B cell (primary cell): ENCODE measurements around the gene SRP14. TPM values are rescaled to one million over a fixed set of nuclear protein-coding genes. Genes with fewer than 3 reads are reported as not detected.

Source experiments
- ATAC-seq: fragments of 200-7000 bp; cut with Tn5 transposase; one replicate; pipeline ENCODE4 v1.10.0; 2021; ENCODE audit warnings: low read depth, mild to moderate bottlenecking, moderate number of reproducible peaks, moderate library complexity
- CTCF ChIA-PET: fragments of 350-600 bp; sonication (Branson Sonifier 250); formaldehyde crosslinking; loops from one replicate; lab custom pipeline; 2021; ENCODE audit warnings: antibody characterized with exemption, inconsistent platforms; lab: Charles Lee
- POLR2A ChIA-PET: fragments of 350-600 bp; sonication (Branson Sonifier 250); formaldehyde crosslinking; loops from one replicate; lab custom pipeline; 2021; ENCODE audit warnings: antibody characterized with exemption; lab: Charles Lee
- DNase-seq: peaks from one replicate; pipeline ENCODE4 v3.0.0; 2013
- H2AFZ ChIP-seq: 2 replicates; pipeline ENCODE4 v1.6.1; 2012; ENCODE audit warnings: mild to moderate bottlenecking, low read depth, low read length; ENCODE audit not compliant: insufficient read depth, poor library complexity, severe bottlenecking
- H3K27ac ChIP-seq, 2 donors: 1 replicate in 1 of 2; 2 replicates in 1 of 2; pipeline ENCODE4 v1.5.1; 2012 to 2013; ENCODE audit warnings: low read length in 2 of 2, mild to moderate bottlenecking in 2 of 2, moderate library complexity in 1 of 2
- H3K27me3 ChIP-seq, 4 experiments: fragments of 200-600 bp in 1 of 4; sonication (generic) in 1 of 4; replicated peaks in 1 of 4; 1 replicate in 2 of 4; 2 replicates in 2 of 4; pipeline versions ENCODE4 v1.6.1 to v1.7.0; 2013 to 2016; ENCODE audit warnings: low read length in 3 of 4, mild to moderate bottlenecking in 2 of 4, mixed read lengths in 1 of 4, moderate library complexity in 1 of 4; ENCODE audit not compliant: insufficient read depth in 4 of 4, control insufficient read depth in 3 of 4; ENCODE audit errors: control extremely low read depth in 1 of 4
- H3K36me3 ChIP-seq, 2 experiments: replicated peaks in 1 of 2; 1 replicate in 1 of 2; 2 replicates in 1 of 2; pipeline versions ENCODE4 v1.6.1 to v1.7.1; 2013; ENCODE audit warnings: low read length in 1 of 2; ENCODE audit not compliant: insufficient read depth in 2 of 2, control insufficient read depth in 1 of 2; ENCODE audit errors: control extremely low read depth in 1 of 2, extremely low read depth in 1 of 2
- H3K4me1 ChIP-seq, 2 donors: fragments of 200-600 bp in 1 of 2; sonication (generic) in 1 of 2; 1 replicate in 1 of 2; 2 replicates in 1 of 2; pipeline versions ENCODE4 v1.5.1 to v1.6.1; 2013 to 2017; ENCODE audit warnings: low read length in 2 of 2; ENCODE audit not compliant: control insufficient read depth in 2 of 2, insufficient read depth in 2 of 2
- H3K4me2 ChIP-seq: replicated peaks from 2 replicates; pipeline ENCODE3; 2012; ENCODE audit warnings: mild to moderate bottlenecking, low read depth, low read length; ENCODE audit not compliant: poor library complexity, severe bottlenecking
- H3K4me3 ChIP-seq, 5 experiments: fragments of 200-600 bp in 1 of 5; sonication (generic) in 1 of 5; 1 replicate in 3 of 5; 2 replicates in 2 of 5; pipeline versions ENCODE4 v1.5.1 to v1.7.0; 2011 to 2016; ENCODE audit warnings: low read length in 4 of 5, mild to moderate bottlenecking in 4 of 5, low read depth in 2 of 5, control low read depth in 1 of 5, moderate library complexity in 1 of 5; ENCODE audit not compliant: insufficient read depth in 1 of 5; ENCODE audit errors: control extremely low read depth in 1 of 5, extremely low read depth in 1 of 5
- H3K79me2 ChIP-seq: fragments of 200-600 bp; sonication (generic); one replicate; pipeline ENCODE4 v1.6.0; 2016; ENCODE audit warnings: low read length; ENCODE audit not compliant: control insufficient read depth, insufficient read depth
- H3K9ac ChIP-seq: fragments of 200-600 bp; sonication (generic); 2 replicates; pipeline ENCODE4 v1.6.1; 2017; ENCODE audit warnings: mild to moderate bottlenecking, low read length, moderate library complexity
- H3K9me3 ChIP-seq, 3 donors: one replicate each; pipeline versions ENCODE4 v1.6.1 to v1.7.1; 2013; ENCODE audit warnings: low read length in 2 of 3; ENCODE audit not compliant: control insufficient read depth in 2 of 3, insufficient read depth in 1 of 3; ENCODE audit errors: control extremely low read depth in 1 of 3
- H4K20me1 ChIP-seq: 2 replicates; pipeline ENCODE4 v1.6.0; 2012; ENCODE audit warnings: mild to moderate bottlenecking, low read length; ENCODE audit not compliant: insufficient read depth, control insufficient read depth, poor library complexity, severe bottlenecking
- H3K27ac Mint-ChIP-seq: one replicate; pipeline ENCODE4 v1.8.0; 2021; ENCODE audit warnings: mixed read lengths
- H3K27me3 Mint-ChIP-seq: one replicate; pipeline ENCODE4 v1.8.0; 2021; ENCODE audit warnings: mixed read lengths
- H3K4me1 Mint-ChIP-seq: one replicate; pipeline ENCODE4 v1.8.0; 2021; ENCODE audit warnings: mixed read lengths
- H3K4me3 Mint-ChIP-seq: one replicate; pipeline ENCODE4 v1.8.0; 2021; ENCODE audit warnings: mixed read lengths
- H3K9me3 Mint-ChIP-seq: one replicate; pipeline ENCODE4 v1.8.0; 2022; ENCODE audit warnings: mixed read lengths; ENCODE audit not compliant: insufficient read depth
- EZH2 ChIP-seq: IDR thresholded peaks from 2 replicates; pipeline ENCODE4 v1.6.1; 2012; ENCODE audit warnings: borderline replicate concordance, low read depth, mild to moderate bottlenecking, moderate library complexity, low read length; ENCODE audit not compliant: insufficient read depth, poor library complexity, severe bottlenecking
- WGBS: methylation state at CpG from one replicate; pipeline ENCODE4 v1.1.5; 2013; ENCODE audit warnings: missing lambda C conversion rate; ENCODE audit not compliant: insufficient coverage; 5-methylcytosine and 5-hydroxymethylcytosine counted together
- intact Hi-C: fragments of 100-400 bp; cut with micrococcal nuclease; formaldehyde crosslinking; loops from one replicate; pipeline ENCODE4 v1.10.0; 2022
- polyA plus RNA-seq: library from polyadenylated mRNA; depleted of rRNA; stranded (reverse); fragments of >200 nt; gene quantifications from 2 replicates; pipeline ENCODE4 v1.2.3, GENCODE V29; 2012
- total RNA-seq, 2 donors: library from RNA; stranded (reverse); fragments of 120-200 nt in 1 of 2; gene quantifications; 1 replicate in 1 of 2; 2 replicates in 1 of 2; pipeline versions ENCODE4 v1.2.3 to v1.2.4, GENCODE V29; 2013 to 2022
- TF ChIP-seq, protein P1 (sequence below): fragments of 200-600 bp; IDR thresholded peaks from one replicate; pipeline ENCODE4 v1.8.0; 2022; ENCODE audit warnings: antibody characterized with exemption, mild to moderate bottlenecking

SRP14 gene
- total and polyA plus RNA-seq, 2 donors (not counting 1 experiment from before 2014, with no cell fraction given): 120 to 131 TPM

- H4K20me1 ChIP-seq: no peaks in the 10 kb centered on the region
- CTCF ChIA-PET: interaction anchor here (1.1 to 33.4 kb wide), 5 partner anchors 14 to 45 kb away, joined by 4 to 934 read pairs (median 4); partner anchors contain the start of genes BMF and SRP14
Measured at GRCh38 chr15:40087068-40087810, 48.3 kb upstream of the SRP14 start.

More at GRCh38 chr15:40087068-40087810, 48.3 kb upstream of the SRP14 start:
- ATAC-seq: no peak
- Histone ChIP-seq H3K9me3 (no peaks in the 10 kb centered on the region), H3K79me2 (peaks cover 52% of the 10 kb centered on the region), H3K9ac (no peak overlapping the region), H3K27ac (peak overlapping the region in 1 of 2 donors; percentile 15), H3K36me3 (peaks cover 0 to 26% of the 10 kb centered on the region in 2 experiments), H3K27me3 (no peaks in the 10 kb centered on the region), H3K4me2 (no peak overlapping the region), H3K4me3 (no peak overlapping the region), H3K4me1 (peaks cover 28 to 50% of the 10 kb centered on the region in 2 donors), H2AFZ (no peak overlapping the region)
- POLR2A ChIA-PET: interaction anchor here (0.8 to 1.3 kb wide), 4 partner anchors 17 to 40 kb away, joined by 3 to 4 read pairs (median 4); no protein-coding TSS in a partner anchor
- H3K9me3 Mint-ChIP-seq: no peaks in the 10 kb centered on the region
- no peaks in the 10 kb centered on the region for H3K27me3 Mint-ChIP-seq
- intact Hi-C loops: no loop called here
- no peak for TF ChIP-seq EZH2
- TF ChIP-seq, protein P1, sequence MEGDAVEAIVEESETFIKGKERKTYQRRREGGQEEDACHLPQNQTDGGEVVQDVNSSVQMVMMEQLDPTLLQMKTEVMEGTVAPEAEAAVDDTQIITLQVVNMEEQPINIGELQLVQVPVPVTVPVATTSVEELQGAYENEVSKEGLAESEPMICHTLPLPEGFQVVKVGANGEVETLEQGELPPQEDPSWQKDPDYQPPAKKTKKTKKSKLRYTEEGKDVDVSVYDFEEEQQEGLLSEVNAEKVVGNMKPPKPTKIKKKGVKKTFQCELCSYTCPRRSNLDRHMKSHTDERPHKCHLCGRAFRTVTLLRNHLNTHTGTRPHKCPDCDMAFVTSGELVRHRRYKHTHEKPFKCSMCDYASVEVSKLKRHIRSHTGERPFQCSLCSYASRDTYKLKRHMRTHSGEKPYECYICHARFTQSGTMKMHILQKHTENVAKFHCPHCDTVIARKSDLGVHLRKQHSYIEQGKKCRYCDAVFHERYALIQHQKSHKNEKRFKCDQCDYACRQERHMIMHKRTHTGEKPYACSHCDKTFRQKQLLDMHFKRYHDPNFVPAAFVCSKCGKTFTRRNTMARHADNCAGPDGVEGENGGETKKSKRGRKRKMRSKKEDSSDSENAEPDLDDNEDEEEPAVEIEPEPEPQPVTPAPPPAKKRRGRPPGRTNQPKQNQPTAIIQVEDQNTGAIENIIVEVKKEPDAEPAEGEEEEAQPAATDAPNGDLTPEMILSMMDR: no peak
- WGBS: 89% methylated on average over 8 of the region's 14 CpGs
- no peak for DNase-seq
- peaks cover 63% of the 10 kb centered on the region for H3K4me1 Mint-ChIP-seq
- H3K4me3 Mint-ChIP-seq: no peak overlapping the region
- peak overlapping the region; percentile 41 for H3K27ac Mint-ChIP-seq
